Measurements from ENCODE around the gene REC114.
"Not testable (repeated sequence)": the region's sequence is repeated elsewhere in the genome, so short reads cannot be mapped to it uniquely, and the experiment has no call there.

DNA sequence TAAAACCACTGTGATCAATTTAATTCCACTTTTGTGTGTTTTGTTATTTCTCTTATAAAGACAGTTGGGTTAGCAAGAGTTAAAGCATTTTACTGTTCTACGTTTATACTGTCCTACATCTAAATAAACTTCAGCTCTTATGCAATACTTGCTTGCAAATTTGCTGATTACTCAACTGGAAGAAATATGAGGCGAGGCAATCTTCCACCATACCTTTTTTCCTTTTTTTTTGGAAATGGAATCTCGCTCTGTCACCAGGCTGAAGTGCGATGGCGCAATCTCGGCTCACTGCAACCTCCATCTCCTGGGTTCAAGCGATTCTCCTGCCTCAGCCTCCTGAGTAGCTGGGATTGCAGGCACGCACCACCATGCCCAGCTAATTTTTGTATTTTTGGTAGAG, 42.9 kb downstream of the REC114 start:
- not testable (repeated sequence) for TF ChIP-seq ASH1L (IDR thresholded peaks at IDR 0.05; ENCODE audit: borderline replicate concordance, low read depth, partially characterized antibody); SREBF2 (CRISPR knock-in tag; IDR thresholded peaks at IDR 0.05)
- TF ChIP-seq, protein P1, sequence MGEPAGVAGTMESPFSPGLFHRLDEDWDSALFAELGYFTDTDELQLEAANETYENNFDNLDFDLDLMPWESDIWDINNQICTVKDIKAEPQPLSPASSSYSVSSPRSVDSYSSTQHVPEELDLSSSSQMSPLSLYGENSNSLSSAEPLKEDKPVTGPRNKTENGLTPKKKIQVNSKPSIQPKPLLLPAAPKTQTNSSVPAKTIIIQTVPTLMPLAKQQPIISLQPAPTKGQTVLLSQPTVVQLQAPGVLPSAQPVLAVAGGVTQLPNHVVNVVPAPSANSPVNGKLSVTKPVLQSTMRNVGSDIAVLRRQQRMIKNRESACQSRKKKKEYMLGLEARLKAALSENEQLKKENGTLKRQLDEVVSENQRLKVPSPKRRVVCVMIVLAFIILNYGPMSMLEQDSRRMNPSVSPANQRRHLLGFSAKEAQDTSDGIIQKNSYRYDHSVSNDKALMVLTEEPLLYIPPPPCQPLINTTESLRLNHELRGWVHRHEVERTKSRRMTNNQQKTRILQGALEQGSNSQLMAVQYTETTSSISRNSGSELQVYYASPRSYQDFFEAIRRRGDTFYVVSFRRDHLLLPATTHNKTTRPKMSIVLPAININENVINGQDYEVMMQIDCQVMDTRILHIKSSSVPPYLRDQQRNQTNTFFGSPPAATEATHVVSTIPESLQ (CRISPR knock-in tag; IDR thresholded peaks at IDR 0.05): not testable (repeated sequence)
- TF ChIP-seq, protein P2, sequence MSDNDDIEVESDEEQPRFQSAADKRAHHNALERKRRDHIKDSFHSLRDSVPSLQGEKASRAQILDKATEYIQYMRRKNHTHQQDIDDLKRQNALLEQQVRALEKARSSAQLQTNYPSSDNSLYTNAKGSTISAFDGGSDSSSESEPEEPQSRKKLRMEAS (CRISPR knock-in tag; IDR thresholded peaks at IDR 0.05): not testable (repeated sequence)

Measured in K562 (cell line).